GM03348 (cell line): Measurements from ENCODE around the gene ARID3B.
"Not testable (repeated sequence)": the region's sequence is repeated elsewhere in the genome, so short reads cannot be mapped to it uniquely, and the experiment has no call there.

Source experiments
- DNase-seq: peaks from one replicate; pipeline ENCODE4 v3.0.0; 2012; ENCODE audit warnings: low spot score

Gene ARID3B, protein sequence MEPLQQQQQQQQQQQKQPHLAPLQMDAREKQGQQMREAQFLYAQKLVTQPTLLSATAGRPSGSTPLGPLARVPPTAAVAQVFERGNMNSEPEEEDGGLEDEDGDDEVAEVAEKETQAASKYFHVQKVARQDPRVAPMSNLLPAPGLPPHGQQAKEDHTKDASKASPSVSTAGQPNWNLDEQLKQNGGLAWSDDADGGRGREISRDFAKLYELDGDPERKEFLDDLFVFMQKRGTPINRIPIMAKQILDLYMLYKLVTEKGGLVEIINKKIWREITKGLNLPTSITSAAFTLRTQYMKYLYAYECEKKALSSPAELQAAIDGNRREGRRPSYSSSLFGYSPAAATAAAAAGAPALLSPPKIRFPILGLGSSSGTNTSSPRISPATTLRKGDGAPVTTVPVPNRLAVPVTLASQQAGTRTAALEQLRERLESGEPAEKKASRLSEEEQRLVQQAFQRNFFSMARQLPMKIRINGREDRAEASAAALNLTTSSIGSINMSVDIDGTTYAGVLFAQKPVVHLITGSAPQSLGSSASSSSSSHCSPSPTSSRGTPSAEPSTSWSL

DNA sequence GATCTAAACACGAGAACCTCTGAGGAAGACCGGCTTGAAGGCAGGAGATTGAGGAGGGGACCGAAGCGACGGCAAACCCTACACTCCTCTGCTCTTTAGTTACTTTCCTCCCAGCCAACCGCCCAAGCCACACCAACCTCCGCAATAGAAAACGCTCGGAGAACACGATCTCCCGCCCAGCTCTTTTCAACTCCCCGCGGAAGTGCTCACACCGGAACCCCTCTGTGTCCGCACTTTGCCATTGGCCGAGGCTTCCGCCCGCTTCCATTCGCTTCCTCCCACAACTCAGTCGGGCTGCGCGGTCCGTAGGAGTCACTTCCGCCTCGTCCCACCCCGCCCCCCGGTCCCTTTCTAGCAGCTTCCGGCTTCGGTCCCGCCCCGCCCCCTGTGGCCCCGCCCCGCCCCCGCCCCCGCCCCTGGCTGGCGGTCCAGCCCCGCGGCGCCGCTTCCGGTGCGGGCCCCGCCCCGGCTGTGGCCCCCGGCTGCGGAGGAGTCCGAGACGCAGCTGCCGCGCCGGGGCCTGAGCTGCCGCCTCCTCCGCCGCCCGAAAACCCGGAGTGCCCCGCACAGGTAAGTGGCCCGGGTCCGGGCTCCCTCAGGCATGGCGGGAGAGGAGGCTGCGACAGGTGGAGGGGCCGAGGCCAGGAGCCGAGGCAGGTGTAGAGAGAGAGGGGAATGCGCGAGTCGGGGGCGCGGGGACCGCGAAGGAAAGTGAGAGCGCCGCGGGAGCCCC, at the start of gene ARID3B:
ARID3B (plus strand) TSS at position 460 of the 733 bp plus-strand sequence. CDS start 2,717 bp downstream, outside the sequence.
- peak; percentile 98 for DNase-seq

- DNase-seq, result no peak
Measured at GRCh38 chr15:74496648-74497047, 44.4 kb upstream of the ARID3B start.

DNA sequence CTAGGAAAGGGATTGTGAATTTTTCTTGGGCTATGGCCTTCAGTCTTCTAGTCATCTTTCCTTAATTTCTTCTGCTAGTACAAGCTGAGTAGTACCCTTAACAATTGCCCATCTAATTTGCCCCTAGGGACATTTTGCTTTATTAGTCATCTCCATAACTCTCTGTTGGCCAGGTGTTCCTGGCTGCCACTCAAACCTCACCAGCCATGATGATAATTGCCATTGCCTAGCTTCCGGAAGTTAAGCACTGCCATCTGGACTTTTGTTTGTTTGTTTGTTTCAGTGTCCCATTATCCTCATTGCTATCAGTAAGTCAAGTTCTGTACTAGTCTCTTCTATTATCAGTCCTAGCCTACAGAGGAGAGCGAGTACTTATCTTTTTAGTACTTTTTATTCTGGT, 43.4 kb upstream of the ARID3B start:
- no peak for DNase-seq

DNA sequence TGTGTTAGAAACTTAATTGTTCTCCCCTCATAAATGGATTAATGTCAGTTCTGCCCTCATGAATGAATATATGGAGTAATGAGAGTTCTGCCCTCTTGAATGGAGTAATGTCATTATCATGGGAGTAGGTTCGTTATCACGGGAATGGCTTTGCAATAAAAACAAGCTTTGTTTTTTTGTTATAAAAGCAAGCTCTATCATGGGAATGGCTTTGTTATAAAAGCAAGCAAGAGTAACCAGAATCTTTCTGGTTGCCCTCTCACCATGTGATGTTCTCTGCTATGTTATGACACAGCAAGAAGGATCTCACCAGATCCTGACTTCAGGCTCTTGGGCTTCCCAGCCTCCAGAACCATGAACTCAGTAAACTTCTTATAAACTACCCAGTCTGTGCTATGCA, 41.7 kb upstream of the ARID3B start:
- DNase-seq, result no peak

DNA sequence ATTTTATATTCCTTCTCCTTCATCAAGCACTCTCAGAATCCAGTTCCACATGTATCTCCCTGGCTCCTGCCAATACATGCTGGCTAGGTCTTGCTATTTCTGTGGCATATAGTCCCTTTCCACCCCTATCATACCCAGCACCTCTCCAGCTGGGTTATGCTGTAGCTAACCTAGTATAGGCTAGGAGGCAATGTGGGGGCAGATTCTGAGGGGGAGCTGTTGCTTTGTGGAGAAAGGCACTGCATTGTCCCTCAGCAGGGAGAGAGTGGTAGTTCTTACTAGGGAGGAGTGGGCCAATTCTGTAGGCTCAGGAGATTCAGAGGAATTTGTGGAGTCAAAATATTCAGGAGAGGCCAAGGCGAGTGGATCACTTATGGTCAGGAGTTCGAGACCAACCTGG, 40.6 kb upstream of the ARID3B start:
- DNase-seq, result no peak

DNA sequence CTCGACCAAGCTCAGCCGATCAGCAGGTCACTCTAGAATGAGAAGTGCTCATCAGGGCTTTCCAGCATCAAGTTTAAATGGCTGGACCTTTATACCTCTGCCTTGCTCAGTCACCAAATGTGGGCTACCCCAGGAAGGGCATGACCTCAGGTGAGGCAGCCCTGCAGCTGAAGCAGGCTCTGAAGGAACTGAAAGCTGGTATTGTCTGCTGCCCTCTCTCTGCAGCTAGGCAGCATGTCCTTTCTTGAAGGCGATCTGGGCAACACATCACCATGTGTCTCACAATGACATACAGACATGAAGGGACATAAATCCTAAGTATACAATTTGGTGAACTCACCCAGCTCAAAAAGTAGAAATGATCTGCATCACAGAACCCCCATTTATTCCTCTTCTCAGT, 38.7 kb upstream of the ARID3B start:
- no peak for DNase-seq

- DNase-seq, result no peak
Measured at GRCh38 chr15:74504418-74504817, 36.6 kb upstream of the ARID3B start.

DNA sequence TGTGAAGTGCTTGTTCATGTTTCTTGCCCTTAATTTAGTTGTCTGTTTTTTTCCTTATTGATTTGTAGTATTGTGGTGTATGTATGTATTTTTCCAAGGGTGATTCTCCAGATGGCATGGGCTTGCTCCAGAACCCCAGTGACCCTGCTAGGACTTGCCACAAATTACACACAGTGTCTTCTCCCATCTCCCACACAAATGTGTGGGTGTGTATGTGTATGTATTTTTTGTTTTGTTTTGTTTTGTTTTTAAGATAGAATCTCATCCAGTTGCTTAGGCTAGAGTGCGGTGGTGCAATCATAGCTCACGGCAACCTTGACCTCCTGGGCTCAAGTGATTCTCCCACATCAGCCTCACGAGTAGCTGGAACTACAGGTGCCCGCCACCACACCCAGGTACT, 36.2 kb upstream of the ARID3B start:
- no peak for DNase-seq

- DNase-seq, result peak; percentile 26
Measured at GRCh38 chr15:74505837-74506514, 35.0 kb upstream of the ARID3B start.

GRCh38 chr15:74506515-74506840, 34.5 kb upstream of the ARID3B start:
- no peak for DNase-seq

DNA sequence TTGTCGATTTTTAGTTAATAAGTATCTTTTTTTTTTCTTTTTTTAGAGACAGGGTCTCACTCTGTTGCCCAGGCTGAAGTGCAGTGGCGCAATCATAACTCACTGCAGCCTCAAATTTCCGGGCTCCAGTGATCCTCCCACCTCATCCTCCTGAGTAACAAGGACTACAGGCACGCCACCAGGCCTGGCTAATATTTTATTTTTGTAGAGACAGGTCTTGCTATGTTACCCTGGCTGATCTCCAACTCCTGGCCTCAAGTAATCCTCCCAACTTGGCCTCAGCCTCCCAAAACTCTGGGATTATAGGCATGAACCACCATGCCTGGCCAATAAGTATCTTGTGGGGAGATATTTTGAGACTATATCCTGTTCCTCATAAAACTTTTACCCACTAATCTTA, 29.4 kb upstream of the ARID3B start:
- no peak for DNase-seq

DNA sequence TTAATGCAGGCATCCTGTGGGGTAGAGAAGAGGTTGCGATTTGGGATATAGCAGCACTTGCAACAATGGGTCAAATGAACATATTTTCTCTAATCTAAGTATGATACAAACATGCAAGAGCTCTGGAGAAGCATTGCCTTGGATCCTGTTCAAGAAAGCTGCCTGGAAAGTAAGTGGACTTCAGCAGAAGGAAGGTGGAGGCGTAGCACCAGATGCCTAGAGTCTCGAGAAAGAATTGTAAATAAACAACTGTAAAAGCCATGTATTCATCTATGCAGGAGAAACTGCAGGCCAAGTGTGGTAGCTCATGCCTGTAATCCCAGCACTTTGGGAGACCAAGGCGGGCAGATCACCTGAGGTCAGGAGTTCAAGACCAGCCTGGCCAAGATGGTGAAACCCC, 27.0 kb upstream of the ARID3B start:
- not testable (repeated sequence) for DNase-seq

DNA sequence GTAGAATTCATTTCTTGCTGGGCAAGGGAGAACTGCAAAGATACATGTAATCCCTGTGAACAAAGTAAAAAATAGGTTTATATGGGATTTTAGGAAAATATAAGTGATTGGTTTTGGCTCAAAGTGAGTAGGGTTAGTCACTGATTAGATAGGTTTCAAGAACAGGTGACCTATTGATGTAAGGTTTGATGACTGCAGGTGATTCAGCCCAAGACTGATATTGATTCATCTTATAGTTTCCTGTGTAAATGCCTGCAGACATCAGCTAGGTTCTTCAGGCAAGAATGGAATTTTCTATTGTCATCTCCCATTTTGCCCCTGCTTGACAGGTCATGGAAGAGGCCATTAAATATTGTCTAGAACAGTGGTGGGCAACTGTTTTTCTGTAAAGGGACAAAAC, 23.9 kb upstream of the ARID3B start:
- no peak for DNase-seq

DNA sequence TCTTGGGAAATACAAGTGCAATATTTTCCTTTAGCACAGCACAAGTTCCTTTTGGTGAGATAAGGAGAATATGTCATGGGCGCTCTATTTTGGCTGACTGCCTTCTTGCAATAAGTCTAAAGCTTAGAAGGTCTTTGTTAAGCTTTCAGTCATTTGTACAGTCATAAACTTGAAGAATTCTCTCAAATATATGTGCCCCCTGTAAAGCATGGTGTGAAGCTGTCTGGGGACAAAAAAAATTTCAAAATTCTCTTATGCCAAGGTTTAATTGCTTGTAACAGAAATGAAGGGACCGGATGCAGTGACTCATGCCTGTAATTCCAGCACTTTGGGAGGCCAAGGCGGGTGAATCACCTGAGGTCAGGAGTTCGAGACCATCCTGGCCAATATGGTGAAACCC, 21.7 kb upstream of the ARID3B start:
- no peak for DNase-seq

DNA sequence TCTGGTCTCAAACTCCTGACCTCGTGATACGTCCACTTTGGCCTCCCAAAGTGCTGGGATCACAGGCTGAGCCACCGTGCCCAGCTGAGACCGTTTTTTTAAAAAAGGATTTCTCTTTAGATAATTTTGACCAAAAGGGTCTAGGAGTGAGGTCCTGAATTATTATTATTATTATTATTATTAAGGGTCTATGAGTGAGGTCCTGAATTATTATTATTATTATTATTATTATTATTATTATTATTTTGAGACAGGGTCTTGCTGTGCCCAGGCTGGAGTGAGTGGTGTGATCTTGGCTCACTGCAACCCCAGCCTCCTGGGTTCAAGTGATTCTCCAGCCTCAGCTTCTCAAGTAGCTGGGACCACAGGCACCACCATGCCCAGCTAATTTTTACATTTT, 20.6 kb upstream of the ARID3B start:
- no peak for DNase-seq

DNA sequence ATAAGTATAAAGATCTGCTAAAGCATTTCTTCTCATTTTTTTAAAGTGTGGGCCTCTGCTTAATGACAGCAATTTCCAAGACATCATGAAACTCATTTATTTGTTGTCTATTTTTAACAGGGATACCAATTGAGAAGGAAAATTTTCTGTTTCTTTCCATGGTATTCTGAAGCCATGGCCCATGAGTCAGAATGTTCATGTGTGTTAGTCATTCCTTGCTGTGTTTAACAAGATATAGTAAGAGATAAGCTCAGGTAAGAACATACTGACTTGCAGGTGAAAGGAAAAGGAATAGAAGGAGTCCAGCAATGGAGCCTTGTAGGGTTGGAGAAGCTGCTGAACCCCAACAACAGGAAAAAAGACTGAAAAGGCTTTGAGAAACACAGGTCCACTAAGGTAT, 17.0 kb upstream of the ARID3B start:
- DNase-seq, result no peak

- DNase-seq, result no peak
Measured at GRCh38 chr15:74525309-74525708, 15.7 kb upstream of the ARID3B start.

- peak; percentile 38 for DNase-seq
Measured at GRCh38 chr15:74525945-74526344, 15.1 kb upstream of the ARID3B start.

- DNase-seq, result no peak
Measured at GRCh38 chr15:74528876-74529275, 12.1 kb upstream of the ARID3B start.

GRCh38 chr15:74529921-74530320, 11.1 kb upstream of the ARID3B start:
- DNase-seq, result no peak

- DNase-seq, result no peak
Measured at GRCh38 chr15:74530771-74531143, 10.3 kb upstream of the ARID3B start.

DNA sequence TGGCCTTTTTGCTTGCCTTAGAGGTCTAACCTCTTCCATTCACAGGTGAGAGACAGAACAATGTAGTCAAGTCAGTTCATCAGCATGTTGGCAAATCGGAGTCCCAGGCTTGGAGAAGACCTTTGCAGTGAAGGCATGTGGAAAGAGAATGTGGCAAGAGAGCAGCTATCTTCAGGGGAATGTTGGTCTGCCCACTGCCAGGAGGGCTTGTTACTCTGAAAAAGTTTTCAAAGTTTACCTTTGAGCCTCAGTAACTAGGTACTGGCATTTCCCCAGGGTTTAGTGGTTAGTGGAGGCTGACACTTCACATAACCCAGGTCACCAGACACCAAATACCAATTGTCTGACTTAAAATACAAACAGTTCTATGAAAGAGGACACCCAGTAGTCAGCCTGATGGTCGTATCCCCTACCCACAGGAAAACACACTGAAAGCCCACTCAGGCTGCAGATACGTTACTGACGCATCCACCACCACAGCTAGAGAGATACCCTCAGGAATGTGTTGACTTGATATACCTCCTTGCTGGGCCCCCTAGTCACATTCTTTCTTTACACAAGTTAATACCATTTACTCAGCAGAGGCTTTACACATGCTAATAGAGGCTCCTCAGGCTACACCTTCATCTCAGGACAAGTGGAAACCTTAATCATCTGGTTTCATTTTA, 9.7 kb upstream of the ARID3B start:
- DNase-seq, result no peak
